ENCODE results near the gene SYNJ2. TPM values are rescaled to one million over a fixed set of nuclear protein-coding genes. Genes with fewer than 3 reads are reported as not detected.
A peak's percentile ranks its signal among the peaks of the same experiment; 100 is the strongest.

SYNJ2 gene
- total RNA-seq, 1 experiment from 2014 or later: 24.5 TPM

DNA sequence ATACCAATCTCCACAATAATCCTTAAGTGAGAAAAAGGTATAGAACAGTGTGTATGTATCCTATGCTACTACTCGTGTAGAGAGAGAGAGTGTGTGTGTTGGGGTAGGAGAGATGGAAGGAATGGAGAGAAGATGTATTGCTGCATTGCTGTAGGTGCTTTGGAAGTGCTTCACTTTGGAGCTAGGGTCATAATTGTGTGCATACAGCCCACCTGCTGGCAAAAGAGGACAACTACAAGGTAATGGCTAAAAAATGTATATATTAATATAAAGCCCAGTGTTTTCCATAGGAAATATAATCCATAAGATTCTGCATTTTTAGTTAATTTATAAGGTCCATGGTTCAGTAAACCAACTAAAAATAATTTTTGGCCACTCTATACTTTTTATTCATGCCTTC lies 150.3 kb downstream of the SYNJ2 start:
- no peak overlapping the region for H3K18ac ChIP-seq (ENCODE audit: insufficient read length, low read depth, low read length)
- no peaks in the 10 kb centered on the region for H3K4me1 ChIP-seq (ENCODE audit: insufficient read depth, low read length)
- H3K9me3 ChIP-seq (ENCODE audit: control insufficient read depth, low read depth, low read length): no peaks in the 10 kb centered on the region
- no peaks in the 10 kb centered on the region for H3K23me2 ChIP-seq (ENCODE audit: insufficient read length, low read depth, low read length, poor library complexity, severe bottlenecking)
- no peak overlapping the region for H3K9ac ChIP-seq (ENCODE audit: extremely low read depth, insufficient read length, low read length)
- H4K8ac ChIP-seq (replicated peaks; ENCODE audit: insufficient read length, low read depth, low read length): no peak overlapping the region
- Mint-ChIP-seq H3K36me3 (ENCODE audit: insufficient read depth in 1 of 3, low read depth in 3 of 3) (no peaks in the 10 kb centered on the region; a peak in 2 of 7 replicates), H3K27ac (no peak overlapping the region), H3K4me1 (no peaks in the 10 kb centered on the region), H3K27me3 (ENCODE audit: low read depth) (no peaks in the 10 kb centered on the region), H3K4me3 (no peak overlapping the region), H3K9me3 (no peaks in the 10 kb centered on the region)
- H2BK20ac ChIP-seq (ENCODE audit: low read depth, low read length, poor library complexity, severe bottlenecking): no peak overlapping the region
- H2AFZ ChIP-seq (ENCODE audit: low read length): no peak overlapping the region
- WGBS (ENCODE audit: extremely low coverage, insufficient read length, low lambda C conversion rate): 100% methylated on average over 1 of the region's 1 CpG
- no peak overlapping the region for H2BK5ac ChIP-seq (ENCODE audit: insufficient read length, low read length)
- no peaks in the 10 kb centered on the region for H4K20me1 ChIP-seq (ENCODE audit: control insufficient read depth, insufficient read depth, insufficient read length)
- no peak overlapping the region for H3K23ac ChIP-seq (ENCODE audit: insufficient read length, low read depth, low read length)
- H3K4ac ChIP-seq (ENCODE audit: low read depth, low read length): no peak overlapping the region
- no peak overlapping the region for H3K56ac ChIP-seq (ENCODE audit: insufficient read length, low read depth, low read length)
- H4K5ac ChIP-seq (ENCODE audit: insufficient read length, low read depth, low read length): no peak overlapping the region
- no peak overlapping the region for H2BK120ac ChIP-seq (ENCODE audit: low read depth, low read length, poor library complexity, severe bottlenecking)
- H3T11ph ChIP-seq (ENCODE audit: low read length): no peak overlapping the region
- no peak for DNase-seq
- no peak overlapping the region for H2AK5ac ChIP-seq (ENCODE audit: insufficient read length, low read length)
- no peak overlapping the region for H2BK12ac ChIP-seq (ENCODE audit: insufficient read length, low read depth, low read length)
- H3K27me3 ChIP-seq (ENCODE audit: insufficient read depth, low read length): no peaks in the 10 kb centered on the region
- H2BK15ac ChIP-seq (ENCODE audit: low read depth, low read length): no peak overlapping the region
- TF ChIP-seq, protein P1, sequence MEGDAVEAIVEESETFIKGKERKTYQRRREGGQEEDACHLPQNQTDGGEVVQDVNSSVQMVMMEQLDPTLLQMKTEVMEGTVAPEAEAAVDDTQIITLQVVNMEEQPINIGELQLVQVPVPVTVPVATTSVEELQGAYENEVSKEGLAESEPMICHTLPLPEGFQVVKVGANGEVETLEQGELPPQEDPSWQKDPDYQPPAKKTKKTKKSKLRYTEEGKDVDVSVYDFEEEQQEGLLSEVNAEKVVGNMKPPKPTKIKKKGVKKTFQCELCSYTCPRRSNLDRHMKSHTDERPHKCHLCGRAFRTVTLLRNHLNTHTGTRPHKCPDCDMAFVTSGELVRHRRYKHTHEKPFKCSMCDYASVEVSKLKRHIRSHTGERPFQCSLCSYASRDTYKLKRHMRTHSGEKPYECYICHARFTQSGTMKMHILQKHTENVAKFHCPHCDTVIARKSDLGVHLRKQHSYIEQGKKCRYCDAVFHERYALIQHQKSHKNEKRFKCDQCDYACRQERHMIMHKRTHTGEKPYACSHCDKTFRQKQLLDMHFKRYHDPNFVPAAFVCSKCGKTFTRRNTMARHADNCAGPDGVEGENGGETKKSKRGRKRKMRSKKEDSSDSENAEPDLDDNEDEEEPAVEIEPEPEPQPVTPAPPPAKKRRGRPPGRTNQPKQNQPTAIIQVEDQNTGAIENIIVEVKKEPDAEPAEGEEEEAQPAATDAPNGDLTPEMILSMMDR (conservative IDR thresholded peaks at IDR 0.05): peak; percentile 49; the same call in 2 of the 3 replicates
- H3K79me2 ChIP-seq (ENCODE audit: insufficient read depth, low read length): no peaks in the 10 kb centered on the region
- H3K14ac ChIP-seq (ENCODE audit: insufficient read depth, low read length): no peak overlapping the region
- no peaks in the 10 kb centered on the region for H3K79me1 ChIP-seq (ENCODE audit: insufficient read depth, low read depth, low read length, poor library complexity, severe bottlenecking)
- H4K91ac ChIP-seq (ENCODE audit: insufficient read length, low read depth, low read length): no peak overlapping the region
- H3K27ac ChIP-seq (ENCODE audit: insufficient read length, low read depth, low read length): no peak overlapping the region
- H3K4me2 ChIP-seq (ENCODE audit: insufficient read depth, insufficient read length, low read length): no peak overlapping the region
